H1 (cell line): Measurements from ENCODE around the gene OR6B2. TPM values are rescaled to one million over a fixed set of nuclear protein-coding genes. Genes with fewer than 3 reads are reported as not detected.

Experiments
- SP4 ChIP-seq: IDR thresholded peaks from 2 replicates; pipeline ENCODE4 v1.6.1; 2012; ENCODE audit warnings: low read length, inconsistent platforms
- polyA plus RNA-seq, 7 experiments: library from polyadenylated mRNA; depleted of rRNA in 3 of 7; stranded (reverse) in 5 of 7; unstranded in 2 of 7; fragments of >200 nt in 5 of 7; fragments of 200-250 nt in 2 of 7; gene quantifications; 1 replicate in 5 of 7; 2 replicates in 1 of 7; 4 replicates in 1 of 7; pipeline versions ENCODE4 v1.2.1 to v1.2.3, GENCODE V29; 2011 to 2013; ENCODE audit warnings: missing spikeins in 2 of 7, mixed read lengths in 2 of 7
- total RNA-seq: library from RNA; stranded (reverse); fragmentation: NEBNext Ultra II Directional; extraction: Animal tissue kit (Norgen Biotek cat#: 25700); gene quantifications from 2 replicates; pipeline ENCODE4 v1.2.1, GENCODE V29; 2021
- TF ChIP-seq, protein P1 (sequence below): IDR thresholded peaks from 2 replicates; pipeline ENCODE4 v1.6.1; 2011; ENCODE audit warnings: low read length, improper control_type of control experiment

Gene OR6B2
- total and polyA plus RNA-seq, 2 of the 8 experiments (the other 6 are each of a cell fraction or from before 2014, with no cell fraction given): not detected

DNA sequence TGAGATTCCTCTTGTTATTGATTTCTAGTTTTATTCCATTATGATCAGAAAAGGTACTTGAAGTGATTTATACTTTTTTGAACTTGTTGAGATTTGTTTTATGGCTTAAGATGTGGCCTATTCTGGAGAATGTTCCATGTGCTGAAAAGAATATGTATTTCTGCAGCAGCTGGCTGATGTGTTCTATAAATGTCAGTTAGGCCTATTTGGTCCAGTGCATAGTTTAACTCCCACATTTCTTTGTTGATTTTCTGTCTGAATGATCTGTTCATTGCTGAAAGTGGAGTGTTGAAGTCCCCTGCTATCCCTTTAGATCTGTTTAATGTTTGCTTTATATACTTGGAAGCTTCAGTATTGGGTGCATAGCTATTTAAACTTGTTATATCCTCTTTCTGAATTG is 7.1 kb upstream of the OR6B2 start (continued):
- TF ChIP-seq SP4: no peak
- TF ChIP-seq, protein P1, sequence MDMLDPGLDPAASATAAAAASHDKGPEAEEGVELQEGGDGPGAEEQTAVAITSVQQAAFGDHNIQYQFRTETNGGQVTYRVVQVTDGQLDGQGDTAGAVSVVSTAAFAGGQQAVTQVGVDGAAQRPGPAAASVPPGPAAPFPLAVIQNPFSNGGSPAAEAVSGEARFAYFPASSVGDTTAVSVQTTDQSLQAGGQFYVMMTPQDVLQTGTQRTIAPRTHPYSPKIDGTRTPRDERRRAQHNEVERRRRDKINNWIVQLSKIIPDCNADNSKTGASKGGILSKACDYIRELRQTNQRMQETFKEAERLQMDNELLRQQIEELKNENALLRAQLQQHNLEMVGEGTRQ: no peak
